ENCODE data around the gene SKOR1. TPM values are rescaled to one million over a fixed set of nuclear protein-coding genes. Genes with fewer than 3 reads are reported as not detected.

The SKOR1 gene
- total RNA-seq, 2 experiments from 2014 or later = 1.0 to 1.5 TPM

DNA sequence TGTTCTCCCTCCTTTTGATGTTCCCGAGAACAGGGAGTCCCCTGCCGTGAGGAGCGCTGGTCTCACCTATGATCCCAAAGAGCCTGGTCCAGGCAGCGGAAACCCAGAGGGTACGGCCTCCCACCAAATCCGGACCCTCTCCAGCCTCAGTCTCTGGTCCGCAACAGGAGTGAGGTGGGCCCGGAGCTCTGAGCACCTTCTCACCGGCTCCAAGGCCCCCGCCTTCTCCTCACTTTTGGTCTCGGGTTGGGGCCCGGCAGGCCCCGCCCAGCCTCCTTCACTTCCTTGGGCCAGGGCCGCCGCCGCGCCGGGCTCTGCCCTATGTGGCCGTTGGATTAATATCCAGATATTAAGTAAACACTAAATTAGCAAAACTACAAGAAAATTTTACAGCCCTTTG, 5.7 kb upstream of the SKOR1 start:
- Histone ChIP-seq H3K79me2 (ENCODE audit: insufficient read depth, low read depth, low read length) (no peaks in the 10 kb centered on the region), H4K20me1 (ENCODE audit: insufficient read depth, low read length) (no peaks in the 10 kb centered on the region), H3K36me3 (ENCODE audit: insufficient read depth, low read length) (no peaks in the 10 kb centered on the region; the same call in 1 of the 2 replicates), H3K4me1 (ENCODE audit: insufficient read depth, low read length, poor library complexity, severe bottlenecking) (peaks cover 10% of the 10 kb centered on the region), H3K27ac (ENCODE audit: low read depth, low read length, poor library complexity, severe bottlenecking) (no peak overlapping the region), H3K4me2 (ENCODE audit: low read length) (no peak overlapping the region), H2AFZ (ENCODE audit: low read length) (no peak overlapping the region), H3K9me2 (ENCODE audit: insufficient read depth, low read length) (no peaks in the 10 kb centered on the region), H3K4me3 (ENCODE audit: low read depth, low read length, poor library complexity, severe bottlenecking) (no peak overlapping the region), H3K9me3 (ENCODE audit: low read length) (no peaks in the 10 kb centered on the region)
- ChIA-PET CTCF (ENCODE audit: unreplicated experiment) (no interaction called here), POLR2A (no interaction called here)
- no TSS peak for BruUV-seq (replicated peaks)
- DNase-seq (ENCODE audit: low spot score) = no peak
- no peak for TF ChIP-seq CTCF (conservative IDR thresholded peaks at IDR 0.05; ENCODE audit: low read length)
- TF ChIP-seq EZH2phosphoT487 (IDR thresholded peaks at IDR 0.05; ENCODE audit: borderline replicate concordance, low read depth, low read length) = no peak
- intact Hi-C loops (cut with micrococcal nuclease; ENCODE audit: unreplicated experiment) = no loop called here

GRCh38 chr15:67820122-67820991, 5.0 kb upstream of the SKOR1 start:
- no peaks in the 10 kb centered on the region for H3K9me2 ChIP-seq (ENCODE audit: insufficient read depth, low read length)
- H3K9me3 ChIP-seq (ENCODE audit: low read length) = no peaks in the 10 kb centered on the region
- no peak for DNase-seq (ENCODE audit: low spot score)
- H4K20me1 ChIP-seq (ENCODE audit: insufficient read depth, low read length) = no peaks in the 10 kb centered on the region
- no peak overlapping the region for H3K4me3 ChIP-seq (ENCODE audit: low read depth, low read length, poor library complexity, severe bottlenecking)
- intact Hi-C loops (cut with micrococcal nuclease; ENCODE audit: unreplicated experiment) = no loop called here
- H3K79me2 ChIP-seq (ENCODE audit: insufficient read depth, low read depth, low read length) = no peaks in the 10 kb centered on the region
- peaks cover 10% of the 10 kb centered on the region for H3K4me1 ChIP-seq (ENCODE audit: insufficient read depth, low read length, poor library complexity, severe bottlenecking)
- no TSS peak for BruUV-seq (replicated peaks)
- ChIA-PET POLR2A (no interaction called here), CTCF (ENCODE audit: unreplicated experiment) (no interaction called here)
- TF ChIP-seq CTCF (conservative IDR thresholded peaks at IDR 0.05; ENCODE audit: low read length) (no peak), EZH2phosphoT487 (IDR thresholded peaks at IDR 0.05; ENCODE audit: borderline replicate concordance, low read depth, low read length) (no peak)
- no peak overlapping the region for H3K4me2 ChIP-seq (ENCODE audit: low read length)
- H3K27ac ChIP-seq (ENCODE audit: low read depth, low read length, poor library complexity, severe bottlenecking) = no peak overlapping the region
- H2AFZ ChIP-seq (ENCODE audit: low read length) = no peak overlapping the region
- H3K36me3 ChIP-seq (ENCODE audit: insufficient read depth, low read length) = no peaks in the 10 kb centered on the region; the same call in 1 of the 2 replicates

Measured in OCI-LY7 (cell line).